HepG2 (cell line): ENCODE measurements around the gene DIPK1B. TPM values are rescaled to one million over a fixed set of nuclear protein-coding genes. Genes with fewer than 3 reads are reported as not detected.

Experiments used
- ATAC-seq: fragments of 200-7000 bp; cut with Tn5 transposase; 3 replicates; pipeline ENCODE4 v1.9.1; 2020; ENCODE audit warnings: mild to moderate bottlenecking, moderate library complexity
- BruUV-seq: library from RNA; stranded (reverse); fragments of 400-500 nt; replicated peaks from 2 replicates; lab custom pipeline; 2021; lab: Mats Ljungman, UMichigan
- CTCF ChIA-PET: fragments of 300-600 bp; formaldehyde crosslinking; extraction: SDS; loops from one replicate; lab custom pipeline; 2021; ENCODE audit warnings: low total read pairs, inconsistent platforms, low intra/inter-chr PET ratio; lab: Yijun Ruan, JAX
- POLR2A ChIA-PET: fragments of 350-600 bp; sonication (Branson Sonifier 250); formaldehyde crosslinking; loops from one replicate; lab custom pipeline; 2020; ENCODE audit warnings: antibody characterized with exemption, inconsistent platforms; lab: Yijun Ruan, JAX
- DNase-seq: peaks from one replicate; pipeline ENCODE4 v3.0.0-alpha.2; 2015; ENCODE audit warnings: low spot score
- FAIRE-seq: peaks from 3 replicates; lab custom pipeline; 2011; peaks lifted over from hg19 to GRCh38; lab: Jason Lieb, UNC
- H2AFZ ChIP-seq: one replicate; pipeline ENCODE4 v1.6.1; 2011; ENCODE audit warnings: low read length, inconsistent platforms
- H3K27ac ChIP-seq: fragments of 300-600 bp; 3 replicates; pipeline ENCODE4 v1.8.0; 2011; ENCODE audit warnings: mixed run types, mild to moderate bottlenecking, mixed read lengths, low read length, inconsistent platforms; ENCODE audit not compliant: insufficient read depth; ENCODE audit errors: extremely low read length
- H3K27me3 ChIP-seq, 2 experiments: fragments of 200-600 bp in 1 of 2; 2 replicates in 1 of 2; 3 replicates in 1 of 2; pipeline versions ENCODE4 v1.6.0 to v1.8.0; 2011; ENCODE audit warnings: low read length in 2 of 2, mild to moderate bottlenecking in 2 of 2, moderate library complexity in 2 of 2, inconsistent platforms in 1 of 2; ENCODE audit not compliant: insufficient read depth in 2 of 2, control insufficient read depth in 1 of 2
- H3K36me3 ChIP-seq, 2 experiments: fragments of 200-600 bp in 1 of 2; replicated peaks in 1 of 2; 2 replicates in 1 of 2; 3 replicates in 1 of 2; pipeline versions ENCODE4 v1.5.1 to v1.8.0; 2011; ENCODE audit warnings: low read length in 2 of 2, inconsistent platforms in 1 of 2; ENCODE audit not compliant: insufficient read depth in 2 of 2, control insufficient read depth in 1 of 2
- H3K4me1 ChIP-seq: 2 replicates; pipeline ENCODE4 v1.5.1; 2012; ENCODE audit warnings: low read length, inconsistent platforms; ENCODE audit not compliant: insufficient read depth
- H3K4me2 ChIP-seq: 2 replicates; pipeline ENCODE4 v1.6.0; 2011; ENCODE audit warnings: low read depth, low read length, inconsistent platforms
- H3K4me3 ChIP-seq, 3 experiments: fragments of 200-600 bp in 1 of 3; sonication (generic), shearing (Covaris generic) in 1 of 3; replicated peaks in 1 of 3; 2 replicates each; pipeline ENCODE4 v1.5.1; 2011 to 2016; ENCODE audit warnings: low read length in 3 of 3, inconsistent platforms in 2 of 3, low read depth in 2 of 3, mild to moderate bottlenecking in 2 of 3, control low read depth in 1 of 3, mixed read lengths in 1 of 3; ENCODE audit not compliant: insufficient read depth in 1 of 3
- H3K79me2 ChIP-seq: one replicate; pipeline ENCODE4 v1.6.1; 2011; ENCODE audit warnings: low read length, inconsistent platforms; ENCODE audit not compliant: insufficient read depth
- H3K9ac ChIP-seq: 2 replicates; pipeline ENCODE4 v1.6.0; 2011; ENCODE audit warnings: mild to moderate bottlenecking, low read depth, low read length, inconsistent platforms; ENCODE audit not compliant: insufficient read depth
- H3K9me3 ChIP-seq: 2 replicates; pipeline ENCODE4 v1.5.1; 2012; ENCODE audit warnings: mild to moderate bottlenecking, low read length
- H4K20me1 ChIP-seq: 2 replicates; pipeline ENCODE4 v1.6.0; 2011; ENCODE audit warnings: inconsistent platforms, mild to moderate bottlenecking, low read length, moderate library complexity; ENCODE audit not compliant: insufficient read depth
- HDAC6 ChIP-seq: fragments of 200-600 bp; sonication (generic); IDR thresholded peaks from 2 replicates; pipeline ENCODE4 v1.7.0; 2017; ENCODE audit warnings: mild to moderate bottlenecking, antibody characterized with exemption, low read length, low read depth
- NCOA2 ChIP-seq: sonication (generic); formaldehyde crosslinking; IDR thresholded peaks from 2 replicates; pipeline ENCODE4 v1.8.0; 2022; ENCODE audit warnings: inconsistent platforms
- RBM22 ChIP-seq: fragments of 200-400 bp; formaldehyde crosslinking; optimal IDR thresholded peaks from 2 replicates; pipeline ENCODE3; 2017; ENCODE audit warnings: mild to moderate bottlenecking, low read length, moderate library complexity
- ZBTB8A ChIP-seq: sonication (generic); formaldehyde crosslinking; IDR thresholded peaks from 2 replicates; pipeline ENCODE4 v1.4.0; 2020; ENCODE audit warnings: mild to moderate bottlenecking, low read depth, missing genetic modification reagents, borderline replicate concordance
- ZNF121 ChIP-seq: sonication (generic); formaldehyde crosslinking; IDR thresholded peaks from 2 replicates; pipeline ENCODE4 v1.5.0; 2020; ENCODE audit warnings: mild to moderate bottlenecking, missing genetic modification reagents
- ZNF430 ChIP-seq: sonication (generic); formaldehyde crosslinking; IDR thresholded peaks from 2 replicates; pipeline ENCODE4 v1.9.0; 2021; ENCODE audit warnings: mild to moderate bottlenecking, missing genetic modification reagents
- WGBS: methylation state at CpG from one replicate; pipeline ENCODE4 v1.1.6; 2017; ENCODE audit warnings: low lambda C conversion rate; 5-methylcytosine and 5-hydroxymethylcytosine counted together
- in situ Hi-C: cut with HindIII; loops from 2 replicates; pipeline ENCODE4 v1.10.0; 2017; ENCODE audit warnings: low pct_unique_long_range_greater_than_20kb; ENCODE audit not compliant: extremely low pct_ligation_motif_present
- intact Hi-C: fragments of 100-400 bp; cut with micrococcal nuclease; formaldehyde crosslinking; loops from one replicate; pipeline ENCODE4 v1.10.0; 2022; ENCODE audit not compliant: unreplicated experiment
- polyA plus RNA-seq, 8 experiments: library from polyadenylated mRNA; depleted of rRNA in 3 of 8; stranded (reverse) in 7 of 8; unstranded in 1 of 8; fragments of >200 nt; fragmentation: Illumina TruSeq in 4 of 8; extraction: Trizol in 4 of 8; gene quantifications; 2 replicates each; pipeline versions ENCODE4 v1.2.1 to v1.2.3, GENCODE V29; 2011 to 2016; ENCODE audit warnings: low read depth in 4 of 8, missing spikeins in 1 of 8, mixed read lengths in 1 of 8; ENCODE audit not compliant: insufficient read depth in 1 of 8
- total RNA-seq, 5 experiments: library from RNA; depleted of rRNA; stranded (reverse); fragments of >200 nt; fragmentation: Illumina TruSeq; extraction: Trizol; gene quantifications; 2 replicates each; pipeline ENCODE4 v1.2.3, GENCODE V29; 2016; ENCODE audit warnings: low read depth in 1 of 5
- TF ChIP-seq, protein P1 (sequence below): sonication (generic); formaldehyde crosslinking; IDR thresholded peaks from 2 replicates; pipeline ENCODE4 v1.9.0; 2021; ENCODE audit warnings: missing genetic modification reagents, borderline replicate concordance
- TF ChIP-seq, protein P2 (sequence below): sonication (generic); formaldehyde crosslinking; IDR thresholded peaks from 2 replicates; pipeline ENCODE4 v1.5.1; 2020; ENCODE audit warnings: missing genetic modification reagents, mild to moderate bottlenecking, borderline replicate concordance

The DIPK1B gene
- total and polyA plus RNA-seq, 2 of the 13 experiments (the other 11 are each of a cell fraction or from before 2014, with no cell fraction given): 0.18 to 3.9 TPM

- TF ChIP-seq, protein P1, sequence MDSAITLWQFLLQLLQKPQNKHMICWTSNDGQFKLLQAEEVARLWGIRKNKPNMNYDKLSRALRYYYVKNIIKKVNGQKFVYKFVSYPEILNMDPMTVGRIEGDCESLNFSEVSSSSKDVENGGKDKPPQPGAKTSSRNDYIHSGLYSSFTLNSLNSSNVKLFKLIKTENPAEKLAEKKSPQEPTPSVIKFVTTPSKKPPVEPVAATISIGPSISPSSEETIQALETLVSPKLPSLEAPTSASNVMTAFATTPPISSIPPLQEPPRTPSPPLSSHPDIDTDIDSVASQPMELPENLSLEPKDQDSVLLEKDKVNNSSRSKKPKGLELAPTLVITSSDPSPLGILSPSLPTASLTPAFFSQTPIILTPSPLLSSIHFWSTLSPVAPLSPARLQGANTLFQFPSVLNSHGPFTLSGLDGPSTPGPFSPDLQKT: no peak
- TF ChIP-seq ZNF430 (no peak), HDAC6 (no peak), ZBTB8A (CRISPR knock-in tag) (no peak), RBM22 (no peak)
Measured at GRCh38 chr9:136698635-136699246, 13.6 kb upstream of the DIPK1B start (continued).

- no peak for FAIRE-seq
- H3K27me3 ChIP-seq: peaks cover 4 to 23% of the 10 kb centered on the region in 2 experiments; a peak in 4 of 5 replicates
- BruUV-seq: no TSS peak
- no peaks in the 10 kb centered on the region for H3K79me2 ChIP-seq
- no peak overlapping the region for H3K4me3 ChIP-seq
- in situ Hi-C loops (no loop called here), intact Hi-C loops (no loop called here)
- no peaks in the 10 kb centered on the region for H4K20me1 ChIP-seq
- H3K4me1 ChIP-seq: peaks cover 52% of the 10 kb centered on the region
- 71% methylated on average over 13 of the region's 13 CpGs for WGBS
- no peak overlapping the region for H2AFZ ChIP-seq
- DNase-seq: no peak
- TF ChIP-seq, protein P2, sequence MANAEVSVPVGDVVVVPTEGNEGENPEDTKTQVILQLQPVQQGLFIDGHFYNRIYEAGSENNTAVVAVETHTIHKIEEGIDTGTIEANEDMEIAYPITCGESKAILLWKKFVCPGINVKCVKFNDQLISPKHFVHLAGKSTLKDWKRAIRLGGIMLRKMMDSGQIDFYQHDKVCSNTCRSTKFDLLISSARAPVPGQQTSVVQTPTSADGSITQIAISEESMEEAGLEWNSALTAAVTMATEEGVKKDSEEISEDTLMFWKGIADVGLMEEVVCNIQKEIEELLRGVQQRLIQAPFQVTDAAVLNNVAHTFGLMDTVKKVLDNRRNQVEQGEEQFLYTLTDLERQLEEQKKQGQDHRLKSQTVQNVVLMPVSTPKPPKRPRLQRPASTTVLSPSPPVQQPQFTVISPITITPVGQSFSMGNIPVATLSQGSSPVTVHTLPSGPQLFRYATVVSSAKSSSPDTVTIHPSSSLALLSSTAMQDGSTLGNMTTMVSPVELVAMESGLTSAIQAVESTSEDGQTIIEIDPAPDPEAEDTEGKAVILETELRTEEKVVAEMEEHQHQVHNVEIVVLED (CRISPR knock-in tag): no peak
- TF ChIP-seq NCOA2 (no peak), ZNF121 (CRISPR knock-in tag) (peak; percentile 82)
- H3K9ac ChIP-seq: no peak overlapping the region
- H3K36me3 ChIP-seq: no peaks in the 10 kb centered on the region
- H3K9me3 ChIP-seq: no peaks in the 10 kb centered on the region
- no peak for ATAC-seq
- H3K4me2 ChIP-seq: no peak overlapping the region
- ChIA-PET POLR2A (interaction anchor here (1.3 kb wide), 1 partner anchor 8 kb away, joined by 3 read pairs; no protein-coding TSS in a partner anchor), CTCF (no interaction called here)
- no peak overlapping the region for H3K27ac ChIP-seq
Measured at GRCh38 chr9:136700304-136700703, 12.1 kb upstream of the DIPK1B start.
